ENCODE data around the gene SSR1.

GRCh38 chr6:7338031-7338430, 25.0 kb upstream of the SSR1 start:
- TF ChIP-seq CTCF (conservative IDR thresholded peaks at IDR 0.05; ENCODE audit: low read length) (no peak), EZH2phosphoT487 (IDR thresholded peaks at IDR 0.05; ENCODE audit: borderline replicate concordance) (no peak)

Data from Loucy (cell line).